Vagina (tissue), 2 donors: Measurements from ENCODE around the gene DHRSX.

ENCODE experiments used
- CTCF ChIP-seq, 3 experiments: fragments of 450-650 bp in 2 of 3; fragments of 200-600 bp in 1 of 3; sonication (generic) in 1 of 3; IDR thresholded peaks; one replicate each; pipeline ENCODE4 v1.5.1; 2017 to 2019; ENCODE audit warnings: antibody characterized with exemption in 3 of 3, mild to moderate bottlenecking in 2 of 3, moderate library complexity in 2 of 3
- POLR2A ChIP-seq, 2 donors: fragments of 450-650 bp; IDR thresholded peaks; one replicate each; pipeline ENCODE4 v1.6.1; 2017; ENCODE audit warnings: antibody characterized with exemption in 2 of 2, mild to moderate bottlenecking in 2 of 2, moderate library complexity in 2 of 2

GRCh38 chrX:2340991-2341390 is 159.8 kb downstream of the DHRSX start:
- TF ChIP-seq POLR2A (IDR thresholded peaks at IDR 0.05) (no peak), CTCF (IDR thresholded peaks at IDR 0.05) (no peak)
